Stimulated activated CD4-positive, alpha-beta T cell treated with anti-CD3 and anti-CD28 coated beads, Interleukin-1b, Interleukin-23, amount 100 ng/mL, for 1 hour (primary cell): ENCODE data around the gene GOLM1.
"Not testable (repeated sequence)": the region's sequence is repeated elsewhere in the genome, so short reads cannot be mapped to it uniquely, and the experiment has no call there.

Experiments
- DNase-seq, 2 donors: peaks; one replicate each; pipeline ENCODE4 v3.0.0-alpha.2; 2020; ENCODE audit warnings: low read depth in 2 of 2

Gene GOLM1

DNA sequence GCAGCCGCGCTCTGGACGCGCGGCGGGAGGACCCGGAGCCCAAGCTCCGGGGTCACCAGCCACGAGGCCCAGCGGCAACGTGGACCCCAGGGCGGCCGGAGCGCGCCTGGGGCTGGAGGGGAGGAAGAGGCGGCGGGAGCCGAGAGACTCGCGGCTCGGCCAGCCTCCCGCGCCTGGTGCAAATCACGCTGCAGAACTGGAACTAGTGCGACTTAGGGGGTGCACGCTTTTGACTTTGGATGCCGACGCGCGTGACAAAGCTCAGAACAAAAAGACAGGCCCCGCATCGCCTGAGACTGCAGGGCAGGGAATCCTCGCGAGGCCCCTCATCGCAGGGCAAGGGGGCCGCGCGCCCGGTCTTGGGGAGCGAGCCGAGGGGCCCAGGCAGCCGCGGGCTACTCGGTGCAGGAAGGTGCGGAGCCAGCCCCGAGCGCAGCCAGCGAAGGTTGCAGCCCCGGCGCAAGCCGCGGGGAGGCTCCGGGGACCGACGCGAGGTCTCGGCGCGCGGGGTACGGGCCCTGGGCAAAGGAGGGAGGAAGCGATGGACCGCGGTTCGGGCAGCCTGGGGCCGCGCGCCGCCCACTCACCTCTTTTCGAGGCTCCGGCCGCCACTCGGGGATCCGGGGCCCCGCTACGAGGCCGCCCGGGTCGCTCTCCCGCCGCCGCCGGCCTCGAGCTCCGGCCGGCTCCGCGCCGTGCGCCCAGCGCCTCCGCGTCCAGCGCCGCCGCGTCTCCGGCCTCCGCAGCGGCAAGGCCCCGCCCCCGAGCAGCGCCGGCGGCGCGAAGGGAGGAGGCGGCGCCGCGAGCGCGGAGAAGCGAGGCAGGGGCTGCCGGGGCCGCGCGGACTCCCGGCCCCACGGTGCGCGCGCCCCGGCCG, at the start of gene GOLM1:
TSS of gene GOLM1 (minus strand) at position 735 of the 877 bp plus-strand sequence. CDS start 20,238 bp downstream, outside the sequence.
- no peak for DNase-seq

- DNase-seq: not testable (repeated sequence)
These were observed 47.3 kb upstream of the GOLM1 start for GRCh38 chr9:86146671-86147070.

DNA sequence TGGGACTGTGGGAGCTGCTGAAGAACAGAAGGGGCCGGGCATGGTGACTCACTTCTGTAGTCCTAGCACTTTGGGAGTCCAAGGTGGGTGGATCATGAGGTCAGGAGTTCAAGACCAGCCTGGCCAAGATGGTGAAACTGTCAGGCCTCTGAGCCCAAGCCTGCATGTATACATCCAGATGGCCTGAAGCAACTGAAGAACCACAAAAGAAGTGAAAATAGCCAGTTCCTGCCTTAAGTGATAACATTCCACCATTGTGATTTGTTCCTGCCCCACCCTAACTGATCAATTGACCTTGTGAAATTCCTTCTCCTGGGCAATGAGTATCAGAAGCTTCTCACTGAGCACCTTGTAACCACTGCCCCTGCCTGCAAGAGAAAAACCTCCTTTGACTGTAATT, 46.6 kb upstream of the GOLM1 start:
- not testable (repeated sequence) for DNase-seq

DNA sequence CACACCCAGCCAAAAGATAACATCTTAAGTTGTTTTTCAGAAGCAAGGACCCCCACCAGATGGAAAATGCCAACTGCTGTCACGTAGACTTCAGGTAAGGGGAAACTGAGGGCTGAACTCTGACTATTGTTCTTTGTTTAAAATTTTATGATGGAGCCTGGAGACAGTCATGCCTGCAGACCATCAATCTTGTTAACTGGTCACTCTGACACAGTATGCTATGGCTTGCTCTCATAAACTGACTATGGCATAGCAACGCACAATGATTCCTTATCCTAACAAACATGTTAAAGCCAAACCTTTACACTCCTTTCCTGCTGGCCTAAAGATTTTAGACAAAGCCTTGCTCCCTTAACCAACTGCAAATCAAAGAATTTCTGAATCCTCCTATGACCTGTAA, 43.6 kb upstream of the GOLM1 start:
- DNase-seq: no peak

DNA sequence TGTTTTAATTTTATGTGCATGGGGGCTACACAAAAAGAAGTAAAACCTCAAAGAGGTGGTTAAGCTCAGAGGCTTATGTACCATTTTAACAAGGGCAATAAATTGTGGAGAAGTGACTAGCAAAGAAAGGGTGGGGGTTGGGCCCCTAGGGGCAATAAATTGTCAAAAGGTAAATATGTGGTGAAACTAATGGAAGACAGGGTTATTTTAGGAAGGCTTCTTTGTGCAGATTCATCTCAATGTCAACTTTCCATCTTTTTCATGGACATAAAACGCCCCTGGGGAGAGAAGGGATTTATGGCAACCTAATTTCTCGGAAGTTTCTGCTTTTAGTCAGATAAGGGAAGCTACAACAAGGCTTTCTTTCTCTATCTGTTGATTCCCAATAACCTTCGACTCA, 42.5 kb upstream of the GOLM1 start:
- no peak for DNase-seq

DNA sequence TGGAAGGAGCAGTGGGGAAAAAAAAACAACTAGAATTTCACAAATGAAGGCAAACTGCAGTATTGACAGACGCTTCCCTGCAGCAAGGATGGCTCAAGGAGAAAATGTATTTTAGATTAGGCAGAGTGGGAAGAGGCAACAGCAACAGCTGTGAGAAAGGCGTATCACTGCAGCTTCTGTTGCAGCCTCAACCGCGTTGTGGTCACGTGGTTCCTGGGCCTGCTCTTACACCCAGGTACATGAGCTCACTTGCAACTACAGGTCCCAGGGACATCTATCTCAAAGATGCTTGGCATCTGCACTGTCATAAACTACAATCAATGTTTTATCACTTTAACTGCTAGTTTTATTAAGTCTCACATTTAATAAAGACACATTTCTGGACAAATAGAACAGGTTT, 36.0 kb upstream of the GOLM1 start:
- DNase-seq: no peak

- DNase-seq: no peak
These were observed 35.0 kb upstream of the GOLM1 start for GRCh38 chr9:86134361-86134760.

- DNase-seq: no peak
These were observed 29.0 kb upstream of the GOLM1 start for GRCh38 chr9:86128235-86128822.

DNA sequence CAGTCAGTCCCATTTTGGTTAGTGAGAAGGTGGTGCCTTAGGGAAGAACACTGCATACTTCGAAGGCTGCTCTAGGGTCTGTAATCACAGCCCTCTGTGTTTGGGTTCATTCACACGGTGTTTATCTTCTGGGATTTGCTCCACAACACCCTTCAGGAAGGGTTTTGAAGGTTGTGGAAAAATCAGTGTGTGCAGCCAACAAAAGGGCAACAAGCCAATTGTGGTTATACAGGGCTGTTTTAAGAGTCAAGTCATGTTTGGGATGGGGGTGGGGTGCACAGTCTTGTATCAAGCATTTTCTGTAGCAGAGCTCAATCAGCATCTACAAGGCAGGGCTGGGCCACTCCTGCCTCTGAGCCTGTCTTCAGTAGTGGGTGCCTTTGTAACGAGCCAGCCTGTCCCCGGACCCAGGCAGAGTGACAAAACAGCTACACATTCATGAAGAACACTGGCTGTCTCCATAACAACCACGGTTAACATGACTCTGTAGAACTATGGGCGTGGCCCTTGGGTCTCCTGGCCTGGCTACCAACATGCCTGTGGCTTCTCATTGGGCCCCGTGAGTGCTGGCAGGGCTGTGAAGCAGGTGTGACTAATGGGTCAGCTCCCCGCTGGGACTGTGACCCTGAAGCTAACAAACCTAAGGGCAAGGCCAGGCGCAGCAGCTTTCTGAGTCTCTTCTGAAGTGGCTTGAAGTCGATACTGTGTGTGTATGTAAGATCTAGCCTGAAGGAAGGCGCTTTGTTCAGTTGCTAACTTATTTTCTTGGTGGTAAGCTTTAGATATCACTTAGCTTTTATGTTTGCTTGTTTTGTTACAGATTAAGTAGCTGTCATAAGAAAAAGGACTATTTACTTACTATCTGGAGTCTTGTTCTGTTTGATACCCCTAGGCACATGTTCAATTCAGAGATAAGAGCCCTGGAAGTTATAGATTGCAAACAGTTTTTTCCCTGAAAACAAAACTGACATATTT, 27.9 kb upstream of the GOLM1 start:
- no peak for DNase-seq

GRCh38 chr9:86122311-86122710, 23.0 kb upstream of the GOLM1 start:
- DNase-seq: no peak

DNA sequence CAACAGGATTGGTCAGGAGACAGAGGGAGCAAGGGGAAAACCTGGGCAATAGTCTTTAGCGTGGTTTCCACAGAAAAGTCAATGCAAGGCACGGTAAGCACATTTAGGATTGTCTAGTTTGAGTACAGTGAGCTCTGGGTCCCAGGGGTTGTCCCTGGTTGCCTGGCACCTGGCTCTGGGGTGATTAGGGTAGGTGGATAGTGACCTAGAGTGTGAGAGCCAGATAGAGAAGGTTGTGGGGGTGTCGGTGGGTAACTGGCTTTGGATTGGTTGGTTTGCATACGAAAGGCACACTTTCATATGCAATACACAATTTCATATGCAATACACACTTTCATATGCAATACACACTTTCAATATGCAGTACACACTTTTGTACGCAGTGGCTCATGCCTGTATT, 20.1 kb upstream of the GOLM1 start:
- DNase-seq: no peak

- DNase-seq: no peak
These were observed 17.1 kb upstream of the GOLM1 start for GRCh38 chr9:86116425-86116824.

- no peak for DNase-seq
These were observed 16.5 kb upstream of the GOLM1 start for GRCh38 chr9:86115886-86116285.

DNA sequence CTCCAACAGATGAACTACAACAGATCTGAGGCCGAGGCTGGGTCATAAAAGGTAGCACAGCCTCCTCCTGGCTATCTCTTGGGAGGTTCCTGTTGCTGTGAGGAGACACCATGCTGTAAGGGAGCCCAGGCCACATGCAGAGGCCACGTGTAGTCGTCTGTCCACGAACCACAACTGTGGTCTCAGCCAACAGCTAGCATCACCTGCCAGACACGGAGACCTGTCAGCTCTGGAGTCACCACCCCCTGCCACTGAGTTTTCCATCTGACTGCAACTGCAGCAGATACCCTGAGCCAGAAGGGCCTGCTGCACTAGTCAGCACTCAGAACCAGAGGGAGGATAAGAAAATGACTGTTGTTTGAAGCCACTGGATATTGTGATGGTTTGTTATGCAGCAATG, 12.7 kb upstream of the GOLM1 start:
- DNase-seq: no peak

GRCh38 chr9:86102626-86103025, 3.3 kb upstream of the GOLM1 start:
- no peak for DNase-seq

DNA sequence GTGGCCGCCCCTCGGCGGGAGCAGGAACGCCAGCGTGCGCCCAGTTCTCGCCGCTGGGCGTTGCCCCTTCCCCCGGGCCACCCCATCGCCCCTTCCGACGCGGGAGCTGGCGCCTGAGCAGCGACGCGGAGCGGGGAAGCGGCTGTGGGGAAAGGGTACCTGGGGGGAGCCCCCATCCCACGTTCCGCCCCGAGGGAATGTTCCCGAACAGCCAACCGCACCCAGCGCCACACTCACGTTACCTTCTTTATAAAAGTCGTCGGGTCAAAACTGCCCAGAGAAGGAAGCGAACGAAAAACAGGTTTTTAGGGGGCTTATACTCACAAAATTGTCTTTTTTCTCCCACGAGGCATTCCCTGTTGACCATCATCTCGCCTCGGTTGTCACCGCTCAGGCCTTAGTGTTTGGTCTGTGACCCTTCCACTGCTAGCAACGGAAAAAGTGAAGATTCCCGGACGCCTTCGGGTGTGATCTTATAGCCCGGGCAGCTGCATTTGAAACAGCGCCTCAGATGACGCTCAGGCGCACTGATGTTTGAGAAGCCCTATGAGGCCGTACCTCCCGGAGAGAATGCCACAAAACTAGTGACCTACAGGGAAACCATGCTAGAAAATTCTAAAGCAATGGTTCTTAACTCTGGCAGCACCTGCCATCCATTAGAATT, 475 bp upstream of the GOLM1 start:
- DNase-seq: no peak

- DNase-seq: no peak
These were observed 1.7 kb downstream of the GOLM1 start for GRCh38 chr9:86097510-86098224.

GRCh38 chr9:86096386-86096785, 3.0 kb downstream of the GOLM1 start:
- DNase-seq: no peak

- no peak for DNase-seq
These were observed 5.4 kb downstream of the GOLM1 start for GRCh38 chr9:86093788-86094555.

GRCh38 chr9:86091477-86091876, 7.9 kb downstream of the GOLM1 start:
- no peak for DNase-seq
